K562 (cell line): ENCODE results near the gene RHOBTB3. TPM values are rescaled to one million over a fixed set of nuclear protein-coding genes. Genes with fewer than 3 reads are reported as not detected.

ENCODE experiments used
- ATAC-seq: fragments of 200-7000 bp; cut with Tn5 transposase; 3 replicates; pipeline ENCODE4 v1.9.1; 2020; ENCODE audit warnings: moderate library complexity
- BruUV-seq: library from RNA; stranded (reverse); fragments of 400-500 nt; replicated peaks from 2 replicates; lab custom pipeline; 2021; lab: Mats Ljungman, UMichigan
- CTCF ChIA-PET: fragments of 300-600 bp; formaldehyde crosslinking; extraction: SDS; loops from one replicate; lab custom pipeline; 2021; ENCODE audit warnings: low intra/inter-chr PET ratio; lab: Yijun Ruan, JAX
- POLR2A ChIA-PET: fragments of 300-600, 350-650 bp; sonication (Branson Sonifier 250); formaldehyde crosslinking; extraction: SDS; loops from one replicate; lab custom pipeline; 2021; ENCODE audit warnings: antibody characterized with exemption, inconsistent platforms; lab: Yijun Ruan, JAX
- DNase-seq, 4 experiments: peaks; one replicate each; pipeline versions ENCODE4 v3.0.0 to v3.0.0-alpha.2; 2011 to 2018; ENCODE audit warnings: low spot score in 3 of 4, mixed read lengths in 3 of 4; ENCODE audit errors: extremely low read depth in 1 of 4
- FAIRE-seq: peaks from 2 replicates; lab custom pipeline; 2011; peaks lifted over from hg19 to GRCh38; lab: Jason Lieb, UNC
- H2AFZ ChIP-seq: 2 replicates; pipeline ENCODE4 v1.6.0; 2011; ENCODE audit warnings: low read depth, low read length, control low read depth, inconsistent platforms
- H3K27ac ChIP-seq: fragments of 200-600 bp; 3 replicates; pipeline ENCODE4 v1.8.0; 2011; ENCODE audit warnings: low read depth, mild to moderate bottlenecking, control low read depth, inconsistent platforms, low read length, moderate library complexity, mixed read lengths; ENCODE audit errors: extremely low read depth
- H3K27me3 ChIP-seq, 2 experiments: fragments of 300-600 bp in 1 of 2; 2 replicates in 1 of 2; 3 replicates in 1 of 2; pipeline versions ENCODE4 v1.6.0 to v1.8.0; 2011; ENCODE audit warnings: inconsistent platforms in 2 of 2, low read length in 2 of 2, mild to moderate bottlenecking in 1 of 2, mixed read lengths in 1 of 2, moderate library complexity in 1 of 2; ENCODE audit not compliant: control insufficient read depth in 2 of 2, insufficient read depth in 2 of 2
- H3K36me3 ChIP-seq: fragments of 300-600 bp; 3 replicates; pipeline ENCODE4 v1.8.0; 2011; ENCODE audit warnings: mild to moderate bottlenecking, low read length, inconsistent platforms; ENCODE audit not compliant: control insufficient read depth, insufficient read depth
- H3K4me1 ChIP-seq, 2 experiments: fragments of 200-600 bp in 1 of 2; replicated peaks in 1 of 2; 2 replicates in 1 of 2; 3 replicates in 1 of 2; pipeline versions ENCODE4 v1.5.1 to v1.8.0; 2011; ENCODE audit warnings: inconsistent platforms in 2 of 2, low read length in 2 of 2, mild to moderate bottlenecking in 1 of 2, mixed read lengths in 1 of 2, moderate library complexity in 1 of 2; ENCODE audit not compliant: control insufficient read depth in 2 of 2, insufficient read depth in 2 of 2
- H3K4me2 ChIP-seq: 2 replicates; pipeline ENCODE4 v1.6.1; 2011; ENCODE audit warnings: low read length, control low read depth, inconsistent platforms, mixed read lengths; ENCODE audit not compliant: insufficient read depth
- H3K4me3 ChIP-seq: fragments of 200-600 bp; sonication (generic), shearing (Covaris generic); 2 replicates; pipeline ENCODE4 v1.5.1; 2016; ENCODE audit warnings: control low read depth, inconsistent platforms
- H3K79me2 ChIP-seq: fragments of 200-600 bp; 3 replicates; pipeline ENCODE4 v1.8.0; 2011; ENCODE audit warnings: low read length, inconsistent platforms; ENCODE audit not compliant: control insufficient read depth, insufficient read depth
- H3K9ac ChIP-seq, 2 experiments: 2 replicates each; pipeline versions ENCODE4 v1.6.0 to v1.6.1; 2011; ENCODE audit warnings: low read depth in 2 of 2, low read length in 2 of 2, control low read depth in 1 of 2, inconsistent platforms in 1 of 2, mild to moderate bottlenecking in 1 of 2, mixed read lengths in 1 of 2; ENCODE audit not compliant: insufficient read depth in 1 of 2
- H3K9me1 ChIP-seq: one replicate; pipeline ENCODE4 v1.6.0; 2011; ENCODE audit warnings: inconsistent platforms, mild to moderate bottlenecking, low read length, moderate library complexity; ENCODE audit not compliant: control insufficient read depth, insufficient read depth
- H3K9me3 ChIP-seq: replicated peaks from 2 replicates; pipeline ENCODE4 v1.5.1; 2011; ENCODE audit warnings: low read depth, low read length, inconsistent platforms; ENCODE audit not compliant: control insufficient read depth, insufficient read depth
- H4K20me1 ChIP-seq: replicated peaks from 2 replicates; pipeline ENCODE4 v1.6.1; 2011; ENCODE audit warnings: low read length, inconsistent platforms, mixed read lengths; ENCODE audit not compliant: control insufficient read depth, insufficient read depth
- KAT7 ChIP-seq: sonication (generic); formaldehyde crosslinking; IDR thresholded peaks from 2 replicates; pipeline ENCODE4 v1.8.0; 2022; ENCODE audit warnings: missing genetic modification reagents, mild to moderate bottlenecking, borderline replicate concordance
- POLR2AphosphoS5 ChIP-seq: IDR thresholded peaks from 2 replicates; pipeline ENCODE4 v1.6.1; 2011; ENCODE audit warnings: mild to moderate bottlenecking, low read depth, low read length, moderate library complexity; ENCODE audit not compliant: control insufficient read depth, insufficient read depth
- POLR2B ChIP-seq: fragments of 450-650 bp; IDR thresholded peaks from 2 replicates; pipeline ENCODE4 v1.6.1; 2018; ENCODE audit warnings: low read depth; ENCODE audit not compliant: partially characterized antibody
- SUPT5H ChIP-seq: fragments of 450-650 bp; IDR thresholded peaks from 2 replicates; pipeline ENCODE4 v1.6.1; 2016
- THRB ChIP-seq: fragments of 450-650 bp; formaldehyde crosslinking; conservative IDR thresholded peaks from 2 replicates; pipeline ENCODE4 v1.4.0; 2022; ENCODE audit warnings: mild to moderate bottlenecking, missing genetic modification characterization
- ZC3H8 ChIP-seq: fragments of 450-650 bp; IDR thresholded peaks from 2 replicates; pipeline ENCODE4 v1.6.1; 2017
- ZFX ChIP-seq: sonication (generic); formaldehyde crosslinking; IDR thresholded peaks from 2 replicates; pipeline ENCODE4 v1.8.0; 2022; ENCODE audit warnings: mild to moderate bottlenecking, missing genetic modification reagents, moderate library complexity
- ZNF407 ChIP-seq: fragments of 450-650 bp; IDR thresholded peaks from 2 replicates; pipeline ENCODE4 v1.6.1; 2016; ENCODE audit warnings: low read depth
- WGBS: fragments of 100-300 bp; shearing (Covaris generic); methylation state at CpG from one replicate; pipeline ENCODE4 v1.1.6; 2016; ENCODE audit warnings: low coverage, mixed read lengths; ENCODE audit not compliant: insufficient coverage; ENCODE audit errors: missing lambda C conversion rate; 5-methylcytosine and 5-hydroxymethylcytosine counted together
- in situ Hi-C: fragments of 300-500 bp; cut with MboI; formaldehyde crosslinking; loops from 4 replicates; pipeline ENCODE4 v1.15.0; 2018; ENCODE audit warnings: inconsistent platforms, mixed read lengths
- intact Hi-C: fragments of 100-400 bp; cut with micrococcal nuclease; formaldehyde crosslinking; loops from 2 replicates; pipeline ENCODE4 v1.14.2; 2022
- polyA plus RNA-seq, 8 experiments: library from polyadenylated mRNA; depleted of rRNA in 4 of 8; stranded (reverse) in 5 of 8; unstranded in 3 of 8; fragments of >200 nt; fragmentation: Nextera tagmentation in 2 of 8; fragmentation: Illumina TruSeq in 1 of 8; extraction: Ambion mirVana in 2 of 8; extraction: Trizol in 1 of 8; gene quantifications; 2 replicates each; pipeline versions ENCODE4 v1.2.1 to v1.2.3, GENCODE V29; 2011 to 2014; ENCODE audit warnings: inconsistent platforms in 1 of 8, missing spikeins in 1 of 8
- total RNA-seq, 7 experiments: library from RNA; depleted of rRNA in 6 of 7; stranded (reverse); fragments of >200 nt in 6 of 7; fragmentation: Illumina TruSeq in 2 of 7; extraction: Trizol in 2 of 7; gene quantifications; 2 replicates each; pipeline versions ENCODE4 v1.2.1 to v1.2.3, GENCODE V29; 2011 to 2021; ENCODE audit warnings: low replicate concordance in 1 of 7

RHOBTB3 gene
- total and polyA plus RNA-seq, 9 of the 15 experiments (the other 6 are each of a cell fraction or from before 2014, with no cell fraction given): 39.7 to 143 (median 115) TPM

GRCh38 chr5:95739857-95740256 is 8.7 kb downstream of the RHOBTB3 start:
- DNase-seq (no peak), ATAC-seq (no peak), FAIRE-seq (no peak)
- no peak overlapping the region for H2AFZ ChIP-seq
- peaks cover 94% of the 10 kb centered on the region for H3K79me2 ChIP-seq
- TF ChIP-seq ZFX (CRISPR knock-in tag) (no peak), THRB (no peak), POLR2AphosphoS5 (peak; percentile 47; the same call in 1 of the 2 replicates), KAT7 (CRISPR knock-in tag) (0 out of 2 replicates have a peak, but pooled peaks have one; percentile 30), SUPT5H (peak; percentile 42; the same call in 1 of the 2 replicates), ZC3H8 (no peak), POLR2B (peak; percentile 30), ZNF407 (no peak)
- WGBS: 86% methylated on average over 2 of the region's 2 CpGs
- no peak overlapping the region for H3K4me2 ChIP-seq
- H3K4me3 ChIP-seq: no peak overlapping the region
- peaks cover 8 to 27% of the 10 kb centered on the region in 2 experiments; a peak in 4 of 5 replicates for H3K4me1 ChIP-seq
- no peaks in the 10 kb centered on the region for H4K20me1 ChIP-seq
- H3K36me3 ChIP-seq: peaks cover 92% of the 10 kb centered on the region
- H3K27me3 ChIP-seq: no peaks in the 10 kb centered on the region
- intact Hi-C loops: loop anchor here (5.0 kb wide), 1 partner anchor 38 kb away; no protein-coding TSS in a partner anchor
- CTCF ChIA-PET: no interaction called here
- H3K9me3 ChIP-seq: no peaks in the 10 kb centered on the region
- no peak overlapping the region for H3K9ac ChIP-seq
- no peaks in the 10 kb centered on the region for H3K9me1 ChIP-seq
- no TSS peak for BruUV-seq
- no peak overlapping the region for H3K27ac ChIP-seq
- in situ Hi-C loops: no loop called here
- POLR2A ChIA-PET: interaction anchor here (1.0 kb wide), 1 partner anchor 11 kb away, joined by 4 read pairs; no protein-coding TSS in a partner anchor
